HEK293 (cell line): ENCODE data around the gene CACNA2D3.

Experiments
- CTCF ChIA-PET: fragments of 350-600 bp; formaldehyde crosslinking; extraction: SDS; loops from one replicate; lab custom pipeline; 2021; ENCODE audit warnings: antibody characterized with exemption; lab: Yijun Ruan, JAX
- POLR2A ChIA-PET: fragments of 300-600 bp; formaldehyde crosslinking; extraction: SDS; loops from one replicate; lab custom pipeline; 2020; ENCODE audit warnings: antibody characterized with exemption, inconsistent platforms; lab: Yijun Ruan, JAX
- H3K27ac ChIP-seq: fragments of 200-500 bp; sonication (Bioruptor generic); 2 replicates; pipeline ENCODE4 v1.5.1; 2014; ENCODE audit warnings: low read depth, low read length, control low read depth, inconsistent platforms; ENCODE audit errors: extremely low read depth
- H3K36me3 ChIP-seq, 2 experiments: fragments of 200-500 bp in 1 of 2; sonication (Bioruptor generic) in 1 of 2; 1 replicate in 1 of 2; 2 replicates in 1 of 2; pipeline ENCODE4 v1.5.1; 2014 to 2017; ENCODE audit warnings: inconsistent platforms in 2 of 2, low read length in 2 of 2; ENCODE audit not compliant: control insufficient read depth in 2 of 2, insufficient read depth in 1 of 2
- H3K4me1 ChIP-seq: fragments of 200-500 bp; sonication (Bioruptor generic); 2 replicates; pipeline ENCODE4 v1.5.1; 2014; ENCODE audit warnings: mild to moderate bottlenecking, low read length, inconsistent platforms; ENCODE audit not compliant: control insufficient read depth, insufficient read depth
- H3K4me3 ChIP-seq: 2 replicates; pipeline ENCODE4 v1.5.1; 2011; ENCODE audit warnings: low read depth, mild to moderate bottlenecking, control low read depth, low read length, moderate library complexity
- H3K9me3 ChIP-seq: fragments of 200-500 bp; sonication (Bioruptor generic); 2 replicates; pipeline ENCODE4 v1.5.1; 2014; ENCODE audit warnings: low read depth, low read length, inconsistent platforms; ENCODE audit not compliant: control insufficient read depth, insufficient read depth
- BCL11B ChIP-seq: fragments of 450-650 bp; formaldehyde crosslinking; IDR thresholded peaks from 2 replicates; pipeline ENCODE4 v1.5.1; 2016; ENCODE audit warnings: low read depth, missing biosample characterization, missing genetic modification characterization
- GFI1B ChIP-seq: fragments of 450-650 bp; formaldehyde crosslinking; IDR thresholded peaks from 2 replicates; pipeline ENCODE4 v1.5.1; 2016; ENCODE audit warnings: missing biosample characterization, missing genetic modification characterization
- MYNN ChIP-seq: fragments of 450-650 bp; formaldehyde crosslinking; IDR thresholded peaks from 2 replicates; pipeline ENCODE4 v1.5.1; 2016; ENCODE audit warnings: missing biosample characterization, missing genetic modification characterization, borderline replicate concordance
- MZF1 ChIP-seq: fragments of 450-650 bp; formaldehyde crosslinking; IDR thresholded peaks from 2 replicates; pipeline ENCODE4 v1.5.1; 2017; ENCODE audit warnings: missing biosample characterization, missing genetic modification characterization, borderline replicate concordance
- PBX3 ChIP-seq: sonication (generic); formaldehyde crosslinking; IDR thresholded peaks from 2 replicates; pipeline ENCODE4 v1.8.1; 2022; ENCODE audit warnings: mild to moderate bottlenecking, moderate library complexity, missing genetic modification reagents
- PRDM1 ChIP-seq: fragments of 450-650 bp; formaldehyde crosslinking; IDR thresholded peaks from 2 replicates; pipeline ENCODE4; 2016; ENCODE audit warnings: missing biosample characterization, missing genetic modification characterization
- SCRT2 ChIP-seq: fragments of 450-650 bp; formaldehyde crosslinking; IDR thresholded peaks from 2 replicates; pipeline ENCODE4 v1.5.1; 2016; ENCODE audit warnings: missing biosample characterization, missing genetic modification characterization
- ZBTB17 ChIP-seq: fragments of 450-650 bp; formaldehyde crosslinking; IDR thresholded peaks from 2 replicates; pipeline ENCODE4 v1.5.1; 2016; ENCODE audit warnings: missing biosample characterization, missing genetic modification characterization
- ZBTB21 ChIP-seq: fragments of 450-650 bp; formaldehyde crosslinking; IDR thresholded peaks from 2 replicates; pipeline ENCODE4 v1.5.1; 2017; ENCODE audit warnings: missing biosample characterization, missing genetic modification characterization
- ZFHX2 ChIP-seq: fragments of 450-650 bp; formaldehyde crosslinking; conservative IDR thresholded peaks from 2 replicates; pipeline ENCODE4 v1.5.1; 2016; ENCODE audit warnings: missing biosample characterization, missing genetic modification characterization
- ZFP37 ChIP-seq: fragments of 450-650 bp; formaldehyde crosslinking; IDR thresholded peaks from 2 replicates; pipeline ENCODE4 v1.5.1; 2016; ENCODE audit warnings: missing biosample characterization, missing genetic modification characterization
- ZIC2 ChIP-seq: fragments of 450-650 bp; formaldehyde crosslinking; IDR thresholded peaks from 2 replicates; pipeline ENCODE4 v1.5.1; 2016; ENCODE audit warnings: missing biosample characterization, missing genetic modification characterization
- ZNF121 ChIP-seq: fragments of 450-650 bp; formaldehyde crosslinking; IDR thresholded peaks from 2 replicates; pipeline ENCODE4 v1.5.1; 2016; ENCODE audit warnings: missing biosample characterization, missing genetic modification characterization
- ZNF174 ChIP-seq: fragments of 450-650 bp; formaldehyde crosslinking; IDR thresholded peaks from 2 replicates; pipeline ENCODE4 v1.5.0; 2017; ENCODE audit warnings: missing biosample characterization, mild to moderate bottlenecking, missing genetic modification characterization
- ZNF2 ChIP-seq: fragments of 450-650 bp; formaldehyde crosslinking; IDR thresholded peaks from 2 replicates; pipeline ENCODE4 v1.5.1; 2016; ENCODE audit warnings: missing biosample characterization, missing genetic modification characterization
- ZNF311 ChIP-seq: fragments of 450-650 bp; formaldehyde crosslinking; IDR thresholded peaks from 2 replicates; pipeline ENCODE4 v1.5.1; 2017; ENCODE audit warnings: missing biosample characterization, missing genetic modification characterization, borderline replicate concordance
- ZNF350 ChIP-seq: fragments of 450-650 bp; formaldehyde crosslinking; IDR thresholded peaks from 2 replicates; pipeline ENCODE4 v1.5.0; 2017; ENCODE audit warnings: missing biosample characterization, mild to moderate bottlenecking, missing genetic modification characterization
- ZNF362 ChIP-seq: fragments of 450-650 bp; formaldehyde crosslinking; IDR thresholded peaks from 2 replicates; pipeline ENCODE4 v1.5.1; 2016; ENCODE audit warnings: missing biosample characterization, missing genetic modification characterization
- ZNF416 ChIP-seq: fragments of 450-650 bp; formaldehyde crosslinking; IDR thresholded peaks from 2 replicates; pipeline ENCODE4 v1.5.1; 2016; ENCODE audit warnings: missing biosample characterization, missing genetic modification characterization
- ZNF513 ChIP-seq: fragments of 450-650 bp; IDR thresholded peaks from 2 replicates; pipeline ENCODE4 v1.5.1; 2018; ENCODE audit warnings: missing biosample characterization, missing genetic modification characterization
- ZNF530 ChIP-seq: fragments of 450-650 bp; formaldehyde crosslinking; IDR thresholded peaks from 2 replicates; pipeline ENCODE4 v1.5.1; 2016; ENCODE audit warnings: low read depth, missing biosample characterization, missing genetic modification characterization
- ZNF692 ChIP-seq: fragments of 450-650 bp; formaldehyde crosslinking; IDR thresholded peaks from 2 replicates; pipeline ENCODE4 v1.5.1; 2016; ENCODE audit warnings: missing biosample characterization, missing genetic modification characterization
- ZNF792 ChIP-seq: fragments of 450-650 bp; formaldehyde crosslinking; IDR thresholded peaks from 2 replicates; pipeline ENCODE4 v1.5.1; 2016; ENCODE audit warnings: missing biosample characterization, missing genetic modification characterization
- ZSCAN30 ChIP-seq: fragments of 450-650 bp; IDR thresholded peaks from 2 replicates; pipeline ENCODE4 v1.5.1; 2018; ENCODE audit warnings: missing biosample characterization, mild to moderate bottlenecking, missing genetic modification characterization, moderate library complexity
- ZSCAN5A ChIP-seq: fragments of 450-650 bp; formaldehyde crosslinking; IDR thresholded peaks from 2 replicates; pipeline ENCODE4 v1.5.1; 2016; ENCODE audit warnings: missing biosample characterization, missing genetic modification characterization

CACNA2D3 gene

GRCh38 chr3:54875596-54876268, 753.4 kb downstream of the CACNA2D3 start:
- Histone ChIP-seq H3K27ac (no peak overlapping the region), H3K36me3 (no peaks in the 10 kb centered on the region), H3K9me3 (no peaks in the 10 kb centered on the region), H3K4me3 (no peak overlapping the region), H3K4me1 (no peaks in the 10 kb centered on the region)
- TF ChIP-seq PRDM1 (tag by site-specific recombination) (no peak), ZNF530 (no peak), ZNF362 (tag by site-specific recombination) (no peak), GFI1B (no peak), BCL11B (no peak), ZIC2 (tag by site-specific recombination) (no peak), ZNF174 (tag by site-specific recombination) (no peak), ZSCAN30 (no peak), ZNF513 (no peak), SCRT2 (tag by site-specific recombination) (no peak), MZF1 (tag by site-specific recombination) (no peak), PBX3 (CRISPR knock-in tag) (no peak)
- POLR2A ChIA-PET, result no interaction called here
- CTCF ChIA-PET, result interaction anchor here (0.7 kb wide), 1 partner anchor 626 kb away, joined by 3 read pairs; no protein-coding TSS in a partner anchor

GRCh38 chr3:54876694-54877093, 754.3 kb downstream of the CACNA2D3 start:
- ChIA-PET POLR2A (no interaction called here), CTCF (no interaction called here)
- no peaks in the 10 kb centered on the region for H3K4me1 ChIP-seq
- H3K36me3 ChIP-seq, result no peaks in the 10 kb centered on the region
- TF ChIP-seq ZNF2 (tag by site-specific recombination) (no peak), MYNN (no peak), ZNF121 (tag by site-specific recombination) (no peak), ZNF792 (tag by site-specific recombination) (no peak), ZNF350 (tag by site-specific recombination) (no peak), ZNF362 (tag by site-specific recombination) (no peak), ZNF692 (tag by site-specific recombination) (no peak), ZBTB21 (no peak), ZFHX2 (tag by site-specific recombination) (no peak), ZNF416 (tag by site-specific recombination) (no peak), ZNF311 (tag by site-specific recombination) (no peak), ZFP37 (tag by site-specific recombination) (no peak), ZBTB17 (tag by site-specific recombination) (no peak), ZSCAN5A (tag by site-specific recombination) (no peak)
- H3K27ac ChIP-seq, result no peak overlapping the region
- no peaks in the 10 kb centered on the region for H3K9me3 ChIP-seq
- no peak overlapping the region for H3K4me3 ChIP-seq
